HepG2 (cell line): ENCODE measurements around the gene BBC3.

ENCODE experiments used
- SRF ChIP-seq: IDR thresholded peaks from 2 replicates; pipeline ENCODE4 v1.6.1; 2011; ENCODE audit warnings: mild to moderate bottlenecking, low read depth, low read length, moderate library complexity
- SUZ12 ChIP-seq: fragments of 150-350 bp; IDR thresholded peaks from 2 replicates; pipeline ENCODE4 v1.6.1; 2014; ENCODE audit warnings: low read depth, low read length
- TF ChIP-seq, protein P1 (sequence below): sonication (generic); formaldehyde crosslinking; IDR thresholded peaks from 2 replicates; pipeline ENCODE4 v1.4.0; 2020; ENCODE audit warnings: missing genetic modification reagents
- TF ChIP-seq, protein P2 (sequence below): sonication (generic); formaldehyde crosslinking; conservative IDR thresholded peaks from 2 replicates; pipeline ENCODE4 v1.4.0; 2020; ENCODE audit warnings: missing genetic modification reagents
- TF ChIP-seq, protein P3 (sequence below), 2 experiments: IDR thresholded peaks; 2 replicates each; pipeline ENCODE4 v1.6.1; 2011 to 2012; ENCODE audit warnings: low read length in 2 of 2, borderline replicate concordance in 1 of 2, low read depth in 1 of 2, mild to moderate bottlenecking in 1 of 2, moderate library complexity in 1 of 2

DNA sequence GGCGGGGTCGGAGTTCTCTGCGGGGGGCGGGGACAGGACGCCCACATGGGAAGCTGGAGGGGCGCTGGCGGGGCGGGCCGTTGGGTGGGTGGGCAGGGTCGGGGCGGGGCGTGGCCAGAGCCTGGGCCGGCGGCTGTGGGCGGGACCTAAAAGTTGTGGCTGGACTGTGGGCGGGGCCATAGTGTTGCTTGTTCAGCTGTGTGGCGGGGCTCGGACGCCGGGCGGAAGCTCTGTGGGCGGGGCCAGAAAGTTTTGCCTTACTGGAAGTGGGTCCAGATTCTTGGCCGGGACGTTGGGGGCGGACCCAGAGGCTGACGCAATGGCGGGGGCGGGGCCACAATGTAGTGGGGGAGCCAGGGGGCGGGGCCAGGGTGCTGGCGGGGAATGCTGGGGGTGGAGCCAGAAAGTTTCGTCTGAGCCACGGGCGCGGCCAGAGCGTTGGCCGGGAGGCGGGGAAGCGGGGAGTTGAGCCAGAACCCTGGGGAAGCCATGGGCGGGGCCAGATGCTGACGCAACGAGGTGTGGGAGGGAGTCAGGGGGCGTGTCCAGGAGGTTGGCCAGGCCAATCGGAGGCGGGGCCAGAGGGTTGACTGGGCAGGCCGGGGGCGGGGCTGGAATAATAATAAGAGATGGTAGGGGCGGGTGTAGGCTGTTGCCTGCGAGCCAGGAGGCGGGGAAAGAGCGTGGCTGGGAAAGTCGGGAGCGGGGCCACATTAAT, 25.9 kb upstream of the BBC3 start:
- TF ChIP-seq, protein P1, sequence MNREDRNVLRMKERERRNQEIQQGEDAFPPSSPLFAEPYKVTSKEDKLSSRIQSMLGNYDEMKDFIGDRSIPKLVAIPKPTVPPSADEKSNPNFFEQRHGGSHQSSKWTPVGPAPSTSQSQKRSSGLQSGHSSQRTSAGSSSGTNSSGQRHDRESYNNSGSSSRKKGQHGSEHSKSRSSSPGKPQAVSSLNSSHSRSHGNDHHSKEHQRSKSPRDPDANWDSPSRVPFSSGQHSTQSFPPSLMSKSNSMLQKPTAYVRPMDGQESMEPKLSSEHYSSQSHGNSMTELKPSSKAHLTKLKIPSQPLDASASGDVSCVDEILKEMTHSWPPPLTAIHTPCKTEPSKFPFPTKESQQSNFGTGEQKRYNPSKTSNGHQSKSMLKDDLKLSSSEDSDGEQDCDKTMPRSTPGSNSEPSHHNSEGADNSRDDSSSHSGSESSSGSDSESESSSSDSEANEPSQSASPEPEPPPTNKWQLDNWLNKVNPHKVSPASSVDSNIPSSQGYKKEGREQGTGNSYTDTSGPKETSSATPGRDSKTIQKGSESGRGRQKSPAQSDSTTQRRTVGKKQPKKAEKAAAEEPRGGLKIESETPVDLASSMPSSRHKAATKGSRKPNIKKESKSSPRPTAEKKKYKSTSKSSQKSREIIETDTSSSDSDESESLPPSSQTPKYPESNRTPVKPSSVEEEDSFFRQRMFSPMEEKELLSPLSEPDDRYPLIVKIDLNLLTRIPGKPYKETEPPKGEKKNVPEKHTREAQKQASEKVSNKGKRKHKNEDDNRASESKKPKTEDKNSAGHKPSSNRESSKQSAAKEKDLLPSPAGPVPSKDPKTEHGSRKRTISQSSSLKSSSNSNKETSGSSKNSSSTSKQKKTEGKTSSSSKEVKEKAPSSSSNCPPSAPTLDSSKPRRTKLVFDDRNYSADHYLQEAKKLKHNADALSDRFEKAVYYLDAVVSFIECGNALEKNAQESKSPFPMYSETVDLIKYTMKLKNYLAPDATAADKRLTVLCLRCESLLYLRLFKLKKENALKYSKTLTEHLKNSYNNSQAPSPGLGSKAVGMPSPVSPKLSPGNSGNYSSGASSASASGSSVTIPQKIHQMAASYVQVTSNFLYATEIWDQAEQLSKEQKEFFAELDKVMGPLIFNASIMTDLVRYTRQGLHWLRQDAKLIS (CRISPR knock-in tag): no peak
- TF ChIP-seq, protein P2, sequence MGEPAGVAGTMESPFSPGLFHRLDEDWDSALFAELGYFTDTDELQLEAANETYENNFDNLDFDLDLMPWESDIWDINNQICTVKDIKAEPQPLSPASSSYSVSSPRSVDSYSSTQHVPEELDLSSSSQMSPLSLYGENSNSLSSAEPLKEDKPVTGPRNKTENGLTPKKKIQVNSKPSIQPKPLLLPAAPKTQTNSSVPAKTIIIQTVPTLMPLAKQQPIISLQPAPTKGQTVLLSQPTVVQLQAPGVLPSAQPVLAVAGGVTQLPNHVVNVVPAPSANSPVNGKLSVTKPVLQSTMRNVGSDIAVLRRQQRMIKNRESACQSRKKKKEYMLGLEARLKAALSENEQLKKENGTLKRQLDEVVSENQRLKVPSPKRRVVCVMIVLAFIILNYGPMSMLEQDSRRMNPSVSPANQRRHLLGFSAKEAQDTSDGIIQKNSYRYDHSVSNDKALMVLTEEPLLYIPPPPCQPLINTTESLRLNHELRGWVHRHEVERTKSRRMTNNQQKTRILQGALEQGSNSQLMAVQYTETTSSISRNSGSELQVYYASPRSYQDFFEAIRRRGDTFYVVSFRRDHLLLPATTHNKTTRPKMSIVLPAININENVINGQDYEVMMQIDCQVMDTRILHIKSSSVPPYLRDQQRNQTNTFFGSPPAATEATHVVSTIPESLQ (CRISPR knock-in tag): no peak
- TF ChIP-seq SRF (no peak), SUZ12 (no peak)
- TF ChIP-seq, protein P3, sequence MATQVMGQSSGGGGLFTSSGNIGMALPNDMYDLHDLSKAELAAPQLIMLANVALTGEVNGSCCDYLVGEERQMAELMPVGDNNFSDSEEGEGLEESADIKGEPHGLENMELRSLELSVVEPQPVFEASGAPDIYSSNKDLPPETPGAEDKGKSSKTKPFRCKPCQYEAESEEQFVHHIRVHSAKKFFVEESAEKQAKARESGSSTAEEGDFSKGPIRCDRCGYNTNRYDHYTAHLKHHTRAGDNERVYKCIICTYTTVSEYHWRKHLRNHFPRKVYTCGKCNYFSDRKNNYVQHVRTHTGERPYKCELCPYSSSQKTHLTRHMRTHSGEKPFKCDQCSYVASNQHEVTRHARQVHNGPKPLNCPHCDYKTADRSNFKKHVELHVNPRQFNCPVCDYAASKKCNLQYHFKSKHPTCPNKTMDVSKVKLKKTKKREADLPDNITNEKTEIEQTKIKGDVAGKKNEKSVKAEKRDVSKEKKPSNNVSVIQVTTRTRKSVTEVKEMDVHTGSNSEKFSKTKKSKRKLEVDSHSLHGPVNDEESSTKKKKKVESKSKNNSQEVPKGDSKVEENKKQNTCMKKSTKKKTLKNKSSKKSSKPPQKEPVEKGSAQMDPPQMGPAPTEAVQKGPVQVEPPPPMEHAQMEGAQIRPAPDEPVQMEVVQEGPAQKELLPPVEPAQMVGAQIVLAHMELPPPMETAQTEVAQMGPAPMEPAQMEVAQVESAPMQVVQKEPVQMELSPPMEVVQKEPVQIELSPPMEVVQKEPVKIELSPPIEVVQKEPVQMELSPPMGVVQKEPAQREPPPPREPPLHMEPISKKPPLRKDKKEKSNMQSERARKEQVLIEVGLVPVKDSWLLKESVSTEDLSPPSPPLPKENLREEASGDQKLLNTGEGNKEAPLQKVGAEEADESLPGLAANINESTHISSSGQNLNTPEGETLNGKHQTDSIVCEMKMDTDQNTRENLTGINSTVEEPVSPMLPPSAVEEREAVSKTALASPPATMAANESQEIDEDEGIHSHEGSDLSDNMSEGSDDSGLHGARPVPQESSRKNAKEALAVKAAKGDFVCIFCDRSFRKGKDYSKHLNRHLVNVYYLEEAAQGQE (IDR thresholded peaks at IDR 0.05; ENCODE audit: borderline replicate concordance in 1 of 2, low read depth in 1 of 2, low read length in 2 of 2): no peak
